Forelimb muscle (tissue), 1 donor: ENCODE results near the gene SLIT3. TPM values are rescaled to one million over a fixed set of nuclear protein-coding genes. Genes with fewer than 3 reads are reported as not detected.

ENCODE experiments used
- DNase-seq: peaks from one replicate; pipeline ENCODE4 v3.0.0-alpha.2; 2013; ENCODE audit warnings: low read depth
- polyA plus RNA-seq: library from polyadenylated mRNA; unstranded; fragments of 120-200 nt; gene quantifications from one replicate; pipeline ENCODE4 v1.2.1, GENCODE V29; 2013; ENCODE audit not compliant: insufficient read length

The SLIT3 gene
- polyA plus RNA-seq, 1 donor: 6.8 TPM

- no peak for DNase-seq
These were observed 1.7 kb downstream of the SLIT3 start for GRCh38 chr5:169299191-169299662.

- DNase-seq: no peak
These were observed 2.7 kb downstream of the SLIT3 start for GRCh38 chr5:169298193-169298592.

- no peak for DNase-seq
These were observed 4.4 kb downstream of the SLIT3 start for GRCh38 chr5:169296419-169297143.

DNA sequence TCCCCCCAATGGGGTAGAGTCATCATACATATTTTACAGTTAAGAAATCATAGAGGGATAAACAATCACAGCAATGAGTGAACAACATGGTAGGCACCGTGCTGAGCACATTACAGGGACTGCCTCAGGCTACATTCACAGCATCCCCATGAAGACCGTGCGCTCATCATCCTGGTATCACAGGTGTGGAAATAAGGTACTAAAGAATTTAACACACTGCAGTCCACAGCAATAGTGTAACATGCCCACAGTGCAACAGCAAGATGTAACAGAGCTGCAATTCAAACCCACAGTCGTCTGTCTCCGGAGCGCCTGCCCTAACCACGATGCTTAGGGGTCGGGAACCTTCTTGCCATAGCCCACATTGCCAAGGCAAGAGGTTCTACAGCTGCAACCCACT is 5.6 kb downstream of the SLIT3 start:
- no peak for DNase-seq

GRCh38 chr5:169294621-169295020 is 6.3 kb downstream of the SLIT3 start:
- DNase-seq: no peak

DNA sequence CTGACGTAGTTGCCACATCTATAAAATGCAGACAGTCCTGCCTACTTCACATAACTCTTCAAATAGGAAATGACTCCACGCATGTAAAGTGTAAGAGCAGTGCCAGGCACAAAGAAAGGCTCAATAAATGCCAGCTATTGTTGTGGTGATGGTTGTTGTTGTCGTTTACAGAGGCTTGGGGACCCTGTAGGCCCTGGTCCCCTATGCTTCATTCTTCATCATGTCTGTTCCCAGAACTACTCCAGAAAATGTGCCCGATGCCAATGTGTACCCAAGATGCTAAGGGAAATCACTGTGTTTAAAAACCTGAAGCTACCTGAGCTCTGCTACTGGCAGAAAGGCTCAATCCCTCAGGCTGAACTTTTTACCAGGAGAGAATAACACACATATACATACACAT is 9.1 kb downstream of the SLIT3 start:
- no peak for DNase-seq

DNA sequence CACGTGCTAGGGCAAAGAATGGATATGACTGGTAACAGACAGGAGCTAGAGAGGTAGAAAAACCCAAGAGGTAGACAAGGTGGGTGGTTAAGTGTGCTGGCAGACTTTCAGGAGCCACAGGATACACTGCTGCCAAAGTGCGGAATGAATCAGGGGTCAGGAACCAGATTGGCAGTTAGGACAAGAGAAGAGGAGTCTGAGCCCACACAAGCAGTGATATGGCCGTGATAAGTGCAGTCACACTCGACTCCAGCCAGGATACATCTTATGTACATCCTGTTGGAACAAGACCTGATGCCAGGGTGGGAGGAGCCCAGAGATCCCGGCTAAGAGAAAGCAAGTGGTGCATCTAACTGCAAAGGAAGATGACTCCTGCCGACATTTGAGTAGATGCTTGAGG is 10.0 kb downstream of the SLIT3 start:
- no peak for DNase-seq

GRCh38 chr5:169289520-169289919 is 11.4 kb downstream of the SLIT3 start:
- DNase-seq: no peak

DNA sequence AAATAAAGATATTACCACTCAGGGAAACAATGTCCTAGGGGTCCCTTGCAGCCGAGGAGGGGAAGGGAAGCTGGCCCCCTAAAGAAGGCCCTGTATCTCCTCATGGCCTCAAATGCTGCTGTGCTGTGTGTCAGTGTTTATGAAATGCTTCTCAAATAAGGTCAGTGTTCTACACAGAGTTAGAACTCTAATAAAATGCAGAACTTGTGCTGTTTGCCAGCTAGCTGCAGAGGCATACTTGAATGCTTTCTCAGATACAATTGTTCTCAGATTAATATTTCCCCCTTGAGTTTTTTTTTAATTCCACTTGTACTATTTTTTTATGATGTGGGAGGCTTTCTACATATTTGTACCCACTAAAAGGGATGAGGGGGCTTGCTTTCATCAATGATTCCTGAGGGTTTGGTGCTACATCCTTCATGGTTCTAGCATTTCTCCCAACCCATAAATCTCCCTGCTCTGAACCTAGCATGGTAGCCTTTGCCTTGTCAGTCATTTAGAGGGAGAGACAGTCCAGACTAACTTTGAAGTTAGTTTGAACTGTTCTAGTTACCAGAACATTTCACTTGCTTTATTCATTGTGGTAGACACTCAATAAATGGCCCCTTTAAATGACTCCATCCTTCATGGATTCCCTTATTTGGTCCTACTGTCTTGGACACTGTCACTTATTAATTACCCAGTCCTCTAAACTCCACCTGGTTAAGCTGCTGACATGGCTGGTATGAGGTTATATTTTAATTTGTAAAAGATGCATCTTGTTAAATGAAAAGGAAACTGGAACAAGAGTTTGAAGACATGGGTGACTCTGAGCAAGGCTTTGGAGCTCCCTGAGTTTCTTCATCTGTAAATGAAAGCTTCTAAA is 12.6 kb downstream of the SLIT3 start:
- no peak for DNase-seq

DNA sequence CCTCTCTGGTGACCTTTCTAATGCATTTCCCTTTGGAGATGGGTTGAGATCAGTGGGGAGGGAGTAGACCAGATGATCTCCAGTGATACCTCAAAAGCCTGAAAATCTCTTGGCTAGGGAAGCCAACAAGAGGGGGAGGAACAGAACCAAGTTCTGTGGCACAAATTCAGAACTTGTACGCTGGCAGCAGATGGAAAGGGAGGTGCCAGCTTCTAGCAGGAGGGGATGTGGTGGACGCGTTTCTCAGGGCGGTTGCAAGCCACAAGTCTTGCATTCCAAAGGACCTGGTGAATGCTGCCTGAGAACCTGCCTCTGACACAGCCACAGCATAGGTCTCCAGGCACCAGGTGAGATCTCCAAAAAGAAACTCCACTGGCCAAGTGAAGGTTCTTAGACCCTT is 13.4 kb downstream of the SLIT3 start:
- no peak for DNase-seq

GRCh38 chr5:169286572-169287300 is 14.2 kb downstream of the SLIT3 start:
- DNase-seq: no peak

GRCh38 chr5:169283887-169284286 is 17.1 kb downstream of the SLIT3 start:
- DNase-seq: no peak

DNA sequence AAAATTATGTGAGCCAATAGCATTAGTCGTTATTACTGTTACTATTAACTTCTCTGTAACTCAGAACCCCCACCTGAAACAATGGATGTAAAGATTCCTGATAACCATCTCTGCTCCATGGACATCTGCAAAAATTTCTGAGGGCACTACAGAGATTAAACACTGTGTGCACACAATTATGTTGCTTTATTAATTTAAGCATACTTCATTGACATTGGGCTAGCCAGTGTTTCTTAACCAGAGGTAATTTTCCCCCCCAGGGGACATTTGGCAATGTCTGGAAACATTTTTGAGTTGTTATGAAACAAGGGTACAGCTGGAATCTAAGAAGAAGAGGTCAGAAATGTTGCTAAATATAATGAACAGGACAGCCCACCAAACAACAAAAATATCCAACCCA is 19.3 kb downstream of the SLIT3 start:
- no peak for DNase-seq

DNA sequence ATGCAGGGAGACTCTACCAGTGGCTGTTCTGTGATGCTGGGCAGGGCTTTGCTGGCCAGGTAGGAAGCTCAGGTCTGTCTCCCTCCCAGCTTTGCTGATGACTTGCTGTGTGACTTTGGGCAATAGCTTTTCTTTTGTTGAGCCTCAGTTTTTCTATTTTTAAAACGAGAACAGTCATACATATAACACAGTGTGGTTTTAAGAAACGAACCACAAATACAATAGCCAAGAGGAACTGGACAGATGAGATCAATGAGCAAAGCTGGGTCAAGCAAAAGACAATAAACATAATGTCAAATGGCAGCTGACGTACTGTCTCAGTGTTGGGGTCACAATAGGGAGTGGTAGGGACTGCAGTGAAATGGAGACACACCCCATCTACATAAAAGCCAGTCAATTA is 20.2 kb downstream of the SLIT3 start:
- no peak for DNase-seq

DNA sequence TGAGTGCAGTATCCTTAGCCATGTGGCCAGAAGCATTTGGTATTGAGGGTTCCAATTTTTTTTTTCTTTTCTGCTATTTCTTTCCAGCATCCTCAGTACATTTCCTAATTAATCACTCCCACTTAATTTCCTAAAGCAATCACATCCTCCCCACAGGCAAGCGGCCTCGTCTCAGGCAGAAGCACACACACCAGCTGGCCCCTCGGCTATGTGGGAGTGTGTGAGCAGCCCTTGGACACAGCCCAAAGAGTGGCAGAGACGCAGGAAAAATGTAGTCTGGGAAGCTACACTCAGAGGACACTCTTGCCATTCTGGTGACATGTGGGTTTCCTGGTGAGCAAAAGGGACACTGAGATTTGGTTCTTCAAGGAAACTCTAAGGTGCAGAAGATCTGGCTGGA is 20.7 kb downstream of the SLIT3 start:
- DNase-seq: no peak

DNA sequence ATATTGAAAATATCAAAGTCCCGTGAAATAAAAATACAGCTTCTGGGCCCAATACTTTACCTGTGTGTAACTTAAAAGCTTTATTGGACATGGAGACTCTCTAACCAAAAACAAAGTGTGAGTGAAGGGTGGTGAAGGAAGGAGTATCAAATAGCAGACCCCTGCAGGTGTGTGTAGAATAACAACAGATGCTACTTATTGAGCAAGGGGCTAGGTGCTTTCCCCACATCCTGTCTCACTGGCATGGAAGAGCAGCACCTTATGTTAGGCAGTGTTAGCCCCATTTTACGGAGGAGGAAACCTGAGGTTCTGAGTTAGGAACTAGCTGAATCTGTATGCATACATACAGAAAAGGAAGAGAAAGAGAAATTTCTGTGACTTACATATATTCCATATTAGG is 21.8 kb downstream of the SLIT3 start:
- no peak for DNase-seq

DNA sequence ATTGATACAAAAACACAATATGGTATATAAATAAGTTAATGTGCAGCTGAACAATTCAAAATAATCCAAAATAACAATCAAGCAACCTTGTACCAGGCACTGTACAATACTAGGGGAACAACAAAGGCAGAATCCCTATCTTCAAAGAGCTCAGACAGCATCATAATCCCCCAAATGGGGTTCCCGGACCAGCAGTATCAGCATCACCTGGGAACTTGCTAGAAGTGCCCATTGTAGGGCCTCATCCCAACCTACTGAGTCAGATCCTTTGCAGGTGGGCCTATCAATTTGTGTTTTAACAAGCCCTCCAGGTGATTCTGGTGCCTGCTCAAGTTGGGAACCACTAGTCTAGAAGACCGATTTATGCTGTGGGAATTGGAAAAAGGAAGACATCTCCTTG is 27.1 kb downstream of the SLIT3 start:
- DNase-seq: no peak

GRCh38 chr5:169273451-169273850 is 27.5 kb downstream of the SLIT3 start:
- DNase-seq: no peak

GRCh38 chr5:169272731-169273427 is 28.1 kb downstream of the SLIT3 start:
- DNase-seq: no peak

GRCh38 chr5:169272111-169272510 is 28.8 kb downstream of the SLIT3 start:
- DNase-seq: no peak

GRCh38 chr5:169270827-169271226 is 30.1 kb downstream of the SLIT3 start:
- no peak for DNase-seq

DNA sequence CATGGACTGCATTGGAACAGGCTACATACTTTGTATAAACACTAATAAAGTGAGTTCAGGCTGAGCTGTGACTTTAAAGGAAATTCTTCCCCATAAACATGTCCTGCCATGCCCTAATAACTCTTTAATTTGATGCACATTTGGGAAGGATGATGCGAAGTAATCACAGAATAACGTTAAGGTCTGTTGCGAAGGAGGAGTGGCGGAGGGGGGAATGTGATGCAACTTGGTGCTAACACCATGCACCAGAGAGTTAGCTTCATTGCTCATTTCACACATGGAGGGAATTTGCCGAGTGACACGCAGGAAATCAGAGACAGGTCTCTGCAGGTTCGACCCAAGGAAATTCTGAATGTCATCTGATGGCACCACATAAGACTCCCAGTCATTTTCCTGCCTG is 32.9 kb downstream of the SLIT3 start:
- no peak for DNase-seq
